GM23338 (cell line): ENCODE measurements around the gene RESP18.

ENCODE experiments used
- CREB1 ChIP-seq: fragments of 250-450 bp; sonication (Bioruptor Pico); IDR thresholded peaks from 2 replicates; pipeline ENCODE4 v1.5.0; 2020; ENCODE audit warnings: low read depth, mild to moderate bottlenecking, moderate library complexity
- EZH2 ChIP-seq: fragments of 200-600 bp; sonication (generic); IDR thresholded peaks from one replicate; pipeline ENCODE4 v1.8.0; 2017; ENCODE audit warnings: antibody characterized with exemption, mild to moderate bottlenecking, low read depth; ENCODE audit not compliant: unreplicated experiment
- EZH2phosphoT487 ChIP-seq: fragments of 200-600 bp; sonication (generic); IDR thresholded peaks from one replicate; pipeline ENCODE4 v1.8.1; 2018; ENCODE audit warnings: antibody characterized with exemption; ENCODE audit not compliant: unreplicated experiment
- NANOG ChIP-seq: IDR thresholded peaks from 2 replicates; pipeline ENCODE4 v1.6.1; 2016; ENCODE audit warnings: antibody characterized with exemption, borderline replicate concordance
- POLR2AphosphoS5 ChIP-seq: IDR thresholded peaks from 2 replicates; pipeline ENCODE4 v1.6.1; 2016; ENCODE audit warnings: antibody characterized with exemption, low read depth
- TF ChIP-seq, protein P1 (sequence below), 2 experiments: fragments of 200-600 bp in 1 of 2; sonication (generic) in 1 of 2; conservative IDR thresholded peaks; 2 replicates each; pipeline versions ENCODE4 v1.5.1 to v1.6.1; 2016 to 2017; ENCODE audit warnings: antibody characterized with exemption in 2 of 2, low read depth in 2 of 2, mild to moderate bottlenecking in 2 of 2, moderate library complexity in 1 of 2

DNA sequence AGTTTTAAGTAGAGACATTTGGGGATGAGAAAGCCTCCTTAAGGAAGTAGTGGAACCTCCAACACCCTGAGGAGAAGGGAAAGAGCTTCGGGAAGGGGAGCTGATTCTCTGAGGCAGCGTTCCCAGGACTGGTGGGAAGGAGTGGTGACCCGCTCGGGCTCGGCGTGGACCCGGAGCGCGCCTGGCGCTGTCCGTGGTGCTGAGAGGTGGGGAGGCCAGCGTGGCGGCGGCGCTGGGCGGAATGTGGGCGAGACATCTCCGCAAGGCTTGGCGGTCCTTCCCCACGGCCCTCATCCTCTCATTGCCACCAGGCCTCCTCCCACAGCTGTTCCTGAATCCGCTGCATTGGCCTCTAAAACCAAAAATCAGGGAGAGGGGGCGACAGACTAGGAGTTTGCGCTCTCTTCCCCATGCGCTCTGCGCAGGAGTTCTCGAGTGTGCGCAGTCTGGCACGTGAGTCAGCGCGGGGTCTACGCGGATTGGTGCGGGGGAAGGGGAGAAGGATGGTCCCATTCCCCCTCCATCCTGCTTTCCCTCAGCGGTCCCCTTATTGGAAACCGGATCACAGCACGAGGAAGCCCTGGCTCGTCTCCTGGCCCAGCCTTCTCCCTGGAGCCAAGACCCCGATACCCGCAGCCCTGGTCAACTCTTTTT, 857 bp downstream of the RESP18 start:
- TF ChIP-seq EZH2 (peak; percentile 34), EZH2phosphoT487 (no peak), CREB1 (no peak), POLR2AphosphoS5 (no peak), NANOG (no peak)
- TF ChIP-seq, protein P1, sequence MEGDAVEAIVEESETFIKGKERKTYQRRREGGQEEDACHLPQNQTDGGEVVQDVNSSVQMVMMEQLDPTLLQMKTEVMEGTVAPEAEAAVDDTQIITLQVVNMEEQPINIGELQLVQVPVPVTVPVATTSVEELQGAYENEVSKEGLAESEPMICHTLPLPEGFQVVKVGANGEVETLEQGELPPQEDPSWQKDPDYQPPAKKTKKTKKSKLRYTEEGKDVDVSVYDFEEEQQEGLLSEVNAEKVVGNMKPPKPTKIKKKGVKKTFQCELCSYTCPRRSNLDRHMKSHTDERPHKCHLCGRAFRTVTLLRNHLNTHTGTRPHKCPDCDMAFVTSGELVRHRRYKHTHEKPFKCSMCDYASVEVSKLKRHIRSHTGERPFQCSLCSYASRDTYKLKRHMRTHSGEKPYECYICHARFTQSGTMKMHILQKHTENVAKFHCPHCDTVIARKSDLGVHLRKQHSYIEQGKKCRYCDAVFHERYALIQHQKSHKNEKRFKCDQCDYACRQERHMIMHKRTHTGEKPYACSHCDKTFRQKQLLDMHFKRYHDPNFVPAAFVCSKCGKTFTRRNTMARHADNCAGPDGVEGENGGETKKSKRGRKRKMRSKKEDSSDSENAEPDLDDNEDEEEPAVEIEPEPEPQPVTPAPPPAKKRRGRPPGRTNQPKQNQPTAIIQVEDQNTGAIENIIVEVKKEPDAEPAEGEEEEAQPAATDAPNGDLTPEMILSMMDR (conservative IDR thresholded peaks at IDR 0.05; ENCODE audit: low read depth in 2 of 2) = no peak
